Right cardiac atrium (tissue), 5 donors: ENCODE results near the gene PALLD. TPM values are rescaled to one million over a fixed set of nuclear protein-coding genes. Genes with fewer than 3 reads are reported as not detected.
"Not testable (repeated sequence)": the region's sequence is repeated elsewhere in the genome, so short reads cannot be mapped to it uniquely, and the experiment has no call there.

Experiments
- ATAC-seq, 2 donors: fragments of 200-7000 bp; cut with Tn5 transposase; one replicate each; pipeline versions ENCODE4 v1.8.0 to v1.9.1; 2020; ENCODE audit warnings: moderate library complexity in 2 of 2, mild to moderate bottlenecking in 1 of 2
- DNase-seq, 3 donors: peaks; one replicate each; pipeline ENCODE4 v3.0.0-alpha.2; 2020
- H3K27ac ChIP-seq: one replicate; pipeline ENCODE4 v1.5.1; 2013; ENCODE audit warnings: mild to moderate bottlenecking, low read length, control low read depth, moderate library complexity
- H3K27me3 ChIP-seq: one replicate; pipeline ENCODE4 v1.6.1; 2013; ENCODE audit not compliant: control insufficient read depth, insufficient read depth
- H3K4me1 ChIP-seq: one replicate; pipeline ENCODE4 v1.6.1; 2013; ENCODE audit warnings: low read length; ENCODE audit not compliant: control insufficient read depth, insufficient read depth
- H3K4me3 ChIP-seq: one replicate; pipeline ENCODE4 v1.5.1; 2013; ENCODE audit warnings: low read length, control low read depth
- H3K9me3 ChIP-seq: one replicate; pipeline ENCODE4 v1.6.1; 2013; ENCODE audit warnings: low read length; ENCODE audit not compliant: control insufficient read depth
- WGBS: extraction: QIAGEN DNeasy Blood & Tissue Kit; methylation state at CpG from one replicate; pipeline ENCODE4 v1.1.7; 2013; 5-methylcytosine and 5-hydroxymethylcytosine counted together
- intact Hi-C, 4 donors: fragments of 100-400 bp; cut with DNase I; formaldehyde crosslinking; loops; one replicate each; pipeline versions ENCODE4 v1.11.0 to v1.14.0; 2022 to 2023
- polyA plus RNA-seq: library from polyadenylated mRNA; stranded (reverse); fragments of 200-250 nt; gene quantifications from one replicate; pipeline ENCODE4 v1.2.3, GENCODE V29; 2013
- total RNA-seq, 4 donors: library from RNA; stranded (reverse); fragmentation: NEBNext Ultra II Directional; extraction: Animal tissue kit (Norgen Biotek cat#: 25700); gene quantifications; one replicate each; pipeline ENCODE4 v1.2.1, GENCODE V29; 2021
- donor health status: healthy with polysubstance abuse.
- donor health status: DM: no; HTN: yes; CAD: no.
- donor health status: DM: no; HTN: no; CAD: no.
- donor health status: DM: no; HTN: yes; CAD: no; lungs with severe emphysema.
- donor health status: DM: yes; HTN: yes; CAD: no.

Gene PALLD
- total and polyA plus RNA-seq, 5 donors: 233 to 1,069 (median 717) TPM

- DNase-seq (peak in 1 of 3 donors; percentile 45), ATAC-seq (peak in 1 of 2 donors; percentile 8)
- intact Hi-C loops: loop anchor here in 1 of 4 donors (10.0 kb wide), 1 partner anchor 413 kb away; no protein-coding TSS in a partner anchor
These were observed 15.1 kb downstream of the PALLD start for GRCh38 chr4:168511780-168512489.

GRCh38 chr4:168513826-168514225 lies 17.0 kb downstream of the PALLD start:
- ATAC-seq, DNase-seq, H3K27ac ChIP-seq, H3K4me3 ChIP-seq, H3K9me3 ChIP-seq, H3K4me1 ChIP-seq, H3K27me3 ChIP-seq: not testable (repeated sequence)
- intact Hi-C loops: loop anchor here in 1 of 4 donors (10.0 kb wide), 1 partner anchor 411 kb away; no protein-coding TSS in a partner anchor
- WGBS: 62% methylated on average over 3 of the region's 3 CpGs

More at GRCh38 chr4:168511780-168512489, 15.1 kb downstream of the PALLD start:
- H3K4me3 ChIP-seq: no peak overlapping the region
- no peaks in the 10 kb centered on the region for H3K27me3 ChIP-seq
- 85% methylated on average over 13 of the region's 13 CpGs for WGBS
- H3K9me3 ChIP-seq: no peaks in the 10 kb centered on the region
- H3K4me1 ChIP-seq: no peaks in the 10 kb centered on the region
- H3K27ac ChIP-seq: no peak overlapping the region

- WGBS: 17% methylated on average over 3 of the region's 3 CpGs
- H3K9me3 ChIP-seq: no peaks in the 10 kb centered on the region
- ATAC-seq (no peak), DNase-seq (no peak)
- no peak overlapping the region for H3K27ac ChIP-seq
- intact Hi-C loops: loop anchor here in 1 of 4 donors (10.0 kb wide), 1 partner anchor 410 kb away; no protein-coding TSS in a partner anchor
- no peaks in the 10 kb centered on the region for H3K27me3 ChIP-seq
- H3K4me3 ChIP-seq: no peak overlapping the region
- no peaks in the 10 kb centered on the region for H3K4me1 ChIP-seq
These were observed 17.5 kb downstream of the PALLD start for GRCh38 chr4:168514249-168514852.

GRCh38 chr4:168515222-168516011 lies 18.6 kb downstream of the PALLD start:
- DNase-seq: peak; percentile 28 to 45 (median 41)
- WGBS: 73% methylated on average over 5 of the region's 5 CpGs
- peak; percentile 41 to 60 for ATAC-seq
- no peak overlapping the region for H3K4me3 ChIP-seq
- peak overlapping the region; percentile 21 for H3K27ac ChIP-seq
- no peaks in the 10 kb centered on the region for H3K27me3 ChIP-seq
- intact Hi-C loops: loop anchor here in 1 of 4 donors (10.0 kb wide), 1 partner anchor 409 kb away; no protein-coding TSS in a partner anchor
- H3K9me3 ChIP-seq: no peaks in the 10 kb centered on the region
- no peaks in the 10 kb centered on the region for H3K4me1 ChIP-seq

- 53% methylated on average over 2 of the region's 2 CpGs for WGBS
- DNase-seq (peak; percentile 25 to 36 (median 30)), ATAC-seq (peak in 1 of 2 donors; percentile 30)
- Histone ChIP-seq H3K4me1 (no peaks in the 10 kb centered on the region), H3K9me3 (no peaks in the 10 kb centered on the region), H3K27me3 (no peaks in the 10 kb centered on the region), H3K4me3 (no peak overlapping the region), H3K27ac (no peak overlapping the region)
- intact Hi-C loops: loop anchor here in 1 of 4 donors (10.0 kb wide), 1 partner anchor 408 kb away; no protein-coding TSS in a partner anchor
These were observed 20.0 kb downstream of the PALLD start for GRCh38 chr4:168516841-168517240.

- H3K27ac ChIP-seq: no peak overlapping the region
- no peaks in the 10 kb centered on the region for H3K27me3 ChIP-seq
- H3K4me1 ChIP-seq: no peaks in the 10 kb centered on the region
- 100% methylated on average over 1 of the region's 1 CpG for WGBS
- no peak for ATAC-seq
- intact Hi-C loops: loop anchor here in 1 of 4 donors (10.0 kb wide), 1 partner anchor 405 kb away; no protein-coding TSS in a partner anchor
- H3K9me3 ChIP-seq: no peaks in the 10 kb centered on the region
- no peak for DNase-seq
- no peak overlapping the region for H3K4me3 ChIP-seq
These were observed 22.7 kb downstream of the PALLD start for GRCh38 chr4:168519576-168519975.

- no peaks in the 10 kb centered on the region for H3K9me3 ChIP-seq
- H3K27me3 ChIP-seq: no peaks in the 10 kb centered on the region
- no peak overlapping the region for H3K27ac ChIP-seq
- peak; percentile 53 to 63 for ATAC-seq
- H3K4me1 ChIP-seq: peaks cover 2% of the 10 kb centered on the region
- no peak for DNase-seq
- intact Hi-C loops: no loop called here
- WGBS: 29% methylated on average over 2 of the region's 2 CpGs
- H3K4me3 ChIP-seq: no peak overlapping the region
These were observed 24.9 kb downstream of the PALLD start for GRCh38 chr4:168521721-168522120.

- Histone ChIP-seq H3K4me3 (no peak overlapping the region), H3K9me3 (no peaks in the 10 kb centered on the region), H3K27ac (no peak overlapping the region), H3K4me1 (peaks cover 2% of the 10 kb centered on the region), H3K27me3 (no peaks in the 10 kb centered on the region)
- 42% methylated on average over 2 of the region's 2 CpGs for WGBS
- DNase-seq (no peak), ATAC-seq (no peak)
- intact Hi-C loops: no loop called here
These were observed 25.5 kb downstream of the PALLD start for GRCh38 chr4:168522356-168522755.

GRCh38 chr4:168522829-168523489 lies 26.1 kb downstream of the PALLD start:
- Histone ChIP-seq H3K27ac (no peak overlapping the region), H3K27me3 (no peaks in the 10 kb centered on the region), H3K9me3 (no peaks in the 10 kb centered on the region), H3K4me1 (peaks cover 2% of the 10 kb centered on the region), H3K4me3 (no peak overlapping the region)
- DNase-seq (no peak), ATAC-seq (no peak)
- intact Hi-C loops: no loop called here
- whole genome bisulfite sequencing: 48% methylated on average over 2 of the region's 2 CpGs

- Histone ChIP-seq H3K27me3 (no peaks in the 10 kb centered on the region), H3K27ac (no peak overlapping the region), H3K4me3 (no peak overlapping the region), H3K4me1 (peaks cover 2% of the 10 kb centered on the region), H3K9me3 (no peaks in the 10 kb centered on the region)
- intact Hi-C loops: no loop called here
- DNase-seq: no peak
- no peak for ATAC-seq
These were observed 27.2 kb downstream of the PALLD start for GRCh38 chr4:168524006-168524405.
